K562 (cell line): Measurements from ENCODE around the gene TM4SF4. TPM values are rescaled to one million over a fixed set of nuclear protein-coding genes. Genes with fewer than 3 reads are reported as not detected.

Experiments used
- ATAC-seq: fragments of 200-7000 bp; cut with Tn5 transposase; 3 replicates; pipeline ENCODE4 v1.9.1; 2020; ENCODE audit warnings: moderate library complexity
- BruUV-seq: library from RNA; stranded (reverse); fragments of 400-500 nt; replicated peaks from 2 replicates; lab custom pipeline; 2021; lab: Mats Ljungman, UMichigan
- CTCF ChIA-PET: fragments of 300-600 bp; formaldehyde crosslinking; extraction: SDS; loops from one replicate; lab custom pipeline; 2021; ENCODE audit warnings: low intra/inter-chr PET ratio; lab: Yijun Ruan, JAX
- POLR2A ChIA-PET: fragments of 300-600, 350-650 bp; sonication (Branson Sonifier 250); formaldehyde crosslinking; extraction: SDS; loops from one replicate; lab custom pipeline; 2021; ENCODE audit warnings: antibody characterized with exemption, inconsistent platforms; lab: Yijun Ruan, JAX
- DNase-seq, 4 experiments: peaks; one replicate each; pipeline versions ENCODE4 v3.0.0 to v3.0.0-alpha.2; 2011 to 2018; ENCODE audit warnings: low spot score in 3 of 4, mixed read lengths in 3 of 4; ENCODE audit errors: extremely low read depth in 1 of 4
- FAIRE-seq: peaks from 2 replicates; lab custom pipeline; 2011; peaks lifted over from hg19 to GRCh38; lab: Jason Lieb, UNC
- H2AFZ ChIP-seq: 2 replicates; pipeline ENCODE4 v1.6.0; 2011; ENCODE audit warnings: low read depth, low read length, control low read depth, inconsistent platforms
- H3K27ac ChIP-seq: fragments of 200-600 bp; 3 replicates; pipeline ENCODE4 v1.8.0; 2011; ENCODE audit warnings: low read depth, mild to moderate bottlenecking, control low read depth, inconsistent platforms, low read length, moderate library complexity, mixed read lengths; ENCODE audit errors: extremely low read depth
- H3K27me3 ChIP-seq, 2 experiments: fragments of 300-600 bp in 1 of 2; 2 replicates in 1 of 2; 3 replicates in 1 of 2; pipeline versions ENCODE4 v1.6.0 to v1.8.0; 2011; ENCODE audit warnings: inconsistent platforms in 2 of 2, low read length in 2 of 2, mild to moderate bottlenecking in 1 of 2, mixed read lengths in 1 of 2, moderate library complexity in 1 of 2; ENCODE audit not compliant: control insufficient read depth in 2 of 2, insufficient read depth in 2 of 2
- H3K36me3 ChIP-seq: fragments of 300-600 bp; 3 replicates; pipeline ENCODE4 v1.8.0; 2011; ENCODE audit warnings: mild to moderate bottlenecking, low read length, inconsistent platforms; ENCODE audit not compliant: control insufficient read depth, insufficient read depth
- H3K4me1 ChIP-seq, 2 experiments: fragments of 200-600 bp in 1 of 2; replicated peaks in 1 of 2; 2 replicates in 1 of 2; 3 replicates in 1 of 2; pipeline versions ENCODE4 v1.5.1 to v1.8.0; 2011; ENCODE audit warnings: inconsistent platforms in 2 of 2, low read length in 2 of 2, mild to moderate bottlenecking in 1 of 2, mixed read lengths in 1 of 2, moderate library complexity in 1 of 2; ENCODE audit not compliant: control insufficient read depth in 2 of 2, insufficient read depth in 2 of 2
- H3K4me2 ChIP-seq: 2 replicates; pipeline ENCODE4 v1.6.1; 2011; ENCODE audit warnings: low read length, control low read depth, inconsistent platforms, mixed read lengths; ENCODE audit not compliant: insufficient read depth
- H3K4me3 ChIP-seq: fragments of 200-600 bp; sonication (generic), shearing (Covaris generic); 2 replicates; pipeline ENCODE4 v1.5.1; 2016; ENCODE audit warnings: control low read depth, inconsistent platforms
- H3K79me2 ChIP-seq: fragments of 200-600 bp; 3 replicates; pipeline ENCODE4 v1.8.0; 2011; ENCODE audit warnings: low read length, inconsistent platforms; ENCODE audit not compliant: control insufficient read depth, insufficient read depth
- H3K9ac ChIP-seq, 2 experiments: 2 replicates each; pipeline versions ENCODE4 v1.6.0 to v1.6.1; 2011; ENCODE audit warnings: low read depth in 2 of 2, low read length in 2 of 2, control low read depth in 1 of 2, inconsistent platforms in 1 of 2, mild to moderate bottlenecking in 1 of 2, mixed read lengths in 1 of 2; ENCODE audit not compliant: insufficient read depth in 1 of 2
- H3K9me1 ChIP-seq: one replicate; pipeline ENCODE4 v1.6.0; 2011; ENCODE audit warnings: inconsistent platforms, mild to moderate bottlenecking, low read length, moderate library complexity; ENCODE audit not compliant: control insufficient read depth, insufficient read depth
- H3K9me3 ChIP-seq: replicated peaks from 2 replicates; pipeline ENCODE4 v1.5.1; 2011; ENCODE audit warnings: low read depth, low read length, inconsistent platforms; ENCODE audit not compliant: control insufficient read depth, insufficient read depth
- H4K20me1 ChIP-seq: replicated peaks from 2 replicates; pipeline ENCODE4 v1.6.1; 2011; ENCODE audit warnings: low read length, inconsistent platforms, mixed read lengths; ENCODE audit not compliant: control insufficient read depth, insufficient read depth
- CEBPB ChIP-seq: fragments of 450-650 bp; IDR thresholded peaks from 2 replicates; pipeline ENCODE4 v1.6.1; 2016; ENCODE audit warnings: missing genetic modification characterization, missing compliant biosample characterization
- CHCHD3 ChIP-seq: fragments of 250-450 bp; sonication (Bioruptor Pico); IDR thresholded peaks from 2 replicates; pipeline ENCODE4 v2.1.2; 2022; ENCODE audit warnings: mild to moderate bottlenecking
- DMBX1 ChIP-seq: fragments of 250-450 bp; sonication (Bioruptor Pico); IDR thresholded peaks from 2 replicates; pipeline ENCODE4 v1.8.0; 2022; ENCODE audit warnings: inconsistent platforms, mild to moderate bottlenecking, moderate library complexity, borderline replicate concordance
- GABPB2 ChIP-seq: fragments of 250-450 bp; sonication (Bioruptor Pico); conservative IDR thresholded peaks from 2 replicates; pipeline ENCODE4 v1.5.1; 2021; ENCODE audit warnings: mild to moderate bottlenecking
- MYBL2 ChIP-seq, 2 experiments: fragments of 450-650 bp in 1 of 2; sonication (generic) in 1 of 2; formaldehyde crosslinking in 1 of 2; IDR thresholded peaks; 2 replicates each; pipeline versions ENCODE4 v1.6.1 to v1.8.1; 2017 to 2022; ENCODE audit warnings: borderline replicate concordance in 1 of 2, inconsistent platforms in 1 of 2, low read depth in 1 of 2, mild to moderate bottlenecking in 1 of 2, missing genetic modification reagents in 1 of 2, moderate library complexity in 1 of 2
- NFE2 ChIP-seq: IDR thresholded peaks from 2 replicates; pipeline ENCODE4 v1.6.1; 2014; ENCODE audit warnings: antibody characterized with exemption, low read depth
- PRMT5 ChIP-seq: sonication (generic); formaldehyde crosslinking; IDR thresholded peaks from 2 replicates; pipeline ENCODE4 v1.5.0; 2020; ENCODE audit warnings: missing genetic modification reagents
- RCOR1 ChIP-seq, 2 experiments: IDR thresholded peaks; 2 replicates each; pipeline ENCODE4 v1.6.1; 2012; ENCODE audit warnings: low read depth in 2 of 2, low read length in 2 of 2, borderline replicate concordance in 1 of 2, improper control_type of control experiment in 1 of 2
- SP2 ChIP-seq: IDR thresholded peaks from 2 replicates; pipeline ENCODE4 v1.6.1; 2011; ENCODE audit warnings: mild to moderate bottlenecking, low read depth, low read length, moderate library complexity; ENCODE audit not compliant: poor library complexity, severe bottlenecking; ENCODE audit errors: extremely low read depth
- STAG1 ChIP-seq: sonication (generic); formaldehyde crosslinking; IDR thresholded peaks from 2 replicates; pipeline ENCODE4 v1.5.0; 2020; ENCODE audit warnings: missing genetic modification reagents, borderline replicate concordance
- TRIM28 ChIP-seq: fragments of 450-650 bp; IDR thresholded peaks from 2 replicates; pipeline ENCODE4 v1.6.1; 2017
- USF2 ChIP-seq: sonication (generic); formaldehyde crosslinking; IDR thresholded peaks from 2 replicates; pipeline ENCODE4 v1.5.0; 2020; ENCODE audit warnings: missing genetic modification reagents
- ZNF217 ChIP-seq: sonication (generic); formaldehyde crosslinking; IDR thresholded peaks from 2 replicates; pipeline ENCODE4 v1.8.0; 2022; ENCODE audit warnings: mild to moderate bottlenecking, missing genetic modification reagents
- ZNF436 ChIP-seq: fragments of 250-450, 450-650 bp; sonication (Bioruptor Pico); formaldehyde crosslinking; IDR thresholded peaks from 2 replicates; pipeline ENCODE4 v1.7.0; 2020; ENCODE audit warnings: mild to moderate bottlenecking
- ZNF444 ChIP-seq: fragments of 250-450 bp; sonication (Bioruptor Pico); IDR thresholded peaks from 2 replicates; pipeline ENCODE4 v1.4.0; 2020; ENCODE audit warnings: mild to moderate bottlenecking, moderate library complexity
- ZNF511 ChIP-seq: sonication (generic); formaldehyde crosslinking; IDR thresholded peaks from 2 replicates; pipeline ENCODE4 v1.8.0; 2022; ENCODE audit warnings: mild to moderate bottlenecking, missing genetic modification reagents
- ZNF707 ChIP-seq: fragments of 250-450 bp; sonication (Bioruptor Pico); conservative IDR thresholded peaks from 2 replicates; pipeline ENCODE4 v1.8.0; 2022; ENCODE audit warnings: inconsistent platforms, mild to moderate bottlenecking, moderate library complexity
- in situ Hi-C: fragments of 300-500 bp; cut with MboI; formaldehyde crosslinking; loops from 4 replicates; pipeline ENCODE4 v1.15.0; 2018; ENCODE audit warnings: inconsistent platforms, mixed read lengths
- intact Hi-C: fragments of 100-400 bp; cut with micrococcal nuclease; formaldehyde crosslinking; loops from 2 replicates; pipeline ENCODE4 v1.14.2; 2022
- polyA plus RNA-seq, 8 experiments: library from polyadenylated mRNA; depleted of rRNA in 4 of 8; stranded (reverse) in 5 of 8; unstranded in 3 of 8; fragments of >200 nt; fragmentation: Nextera tagmentation in 2 of 8; fragmentation: Illumina TruSeq in 1 of 8; extraction: Ambion mirVana in 2 of 8; extraction: Trizol in 1 of 8; gene quantifications; 2 replicates each; pipeline versions ENCODE4 v1.2.1 to v1.2.3, GENCODE V29; 2011 to 2014; ENCODE audit warnings: inconsistent platforms in 1 of 8, missing spikeins in 1 of 8
- total RNA-seq, 7 experiments: library from RNA; depleted of rRNA in 6 of 7; stranded (reverse); fragments of >200 nt in 6 of 7; fragmentation: Illumina TruSeq in 2 of 7; extraction: Trizol in 2 of 7; gene quantifications; 2 replicates each; pipeline versions ENCODE4 v1.2.1 to v1.2.3, GENCODE V29; 2011 to 2021; ENCODE audit warnings: low replicate concordance in 1 of 7
- TF ChIP-seq, protein P1 (sequence below): fragments of 450-650 bp; IDR thresholded peaks from 2 replicates; pipeline ENCODE4 v1.7.1; 2018; ENCODE audit warnings: mild to moderate bottlenecking, low read depth; ENCODE audit not compliant: partially characterized antibody

Gene TM4SF4
- total and polyA plus RNA-seq, 9 of the 15 experiments (the other 6 are each of a cell fraction or from before 2014, with no cell fraction given), result 0.31 TPM; not detected in 8

DNA sequence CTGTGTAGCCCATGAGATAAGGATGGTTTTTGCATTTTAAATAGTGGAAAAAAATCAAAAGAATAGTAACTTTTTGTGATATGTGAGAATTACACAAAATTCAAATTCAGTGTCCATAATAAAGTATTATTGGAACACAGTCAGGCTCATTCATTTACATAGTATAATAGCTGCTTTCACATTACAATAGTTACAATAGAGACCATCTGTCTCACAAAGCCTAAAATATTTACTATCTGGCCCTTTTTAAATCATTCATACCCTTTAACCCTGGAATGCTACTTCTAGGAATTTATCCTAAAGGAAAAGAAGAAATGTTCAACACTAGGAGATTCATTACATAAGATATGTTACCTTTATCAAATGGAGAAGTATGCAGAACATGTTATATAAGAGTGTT is 35.5 kb upstream of the TM4SF4 start:
- no peak overlapping the region for H3K4me3 ChIP-seq
- no peak for TF ChIP-seq STAG1
- TF ChIP-seq ZNF707 (CRISPR knock-in tag), result no peak
- TF ChIP-seq USF2 (CRISPR knock-in tag), result no peak
- no peak for TF ChIP-seq ZNF511 (CRISPR knock-in tag)
- TF ChIP-seq GABPB2, result no peak
- TF ChIP-seq ZNF217 (CRISPR knock-in tag), result no peak
- TF ChIP-seq CHCHD3 (CRISPR knock-in tag), result no peak
- TF ChIP-seq TRIM28, result no peak
- TF ChIP-seq ZNF444 (CRISPR knock-in tag), result no peak
- TF ChIP-seq, protein P1, sequence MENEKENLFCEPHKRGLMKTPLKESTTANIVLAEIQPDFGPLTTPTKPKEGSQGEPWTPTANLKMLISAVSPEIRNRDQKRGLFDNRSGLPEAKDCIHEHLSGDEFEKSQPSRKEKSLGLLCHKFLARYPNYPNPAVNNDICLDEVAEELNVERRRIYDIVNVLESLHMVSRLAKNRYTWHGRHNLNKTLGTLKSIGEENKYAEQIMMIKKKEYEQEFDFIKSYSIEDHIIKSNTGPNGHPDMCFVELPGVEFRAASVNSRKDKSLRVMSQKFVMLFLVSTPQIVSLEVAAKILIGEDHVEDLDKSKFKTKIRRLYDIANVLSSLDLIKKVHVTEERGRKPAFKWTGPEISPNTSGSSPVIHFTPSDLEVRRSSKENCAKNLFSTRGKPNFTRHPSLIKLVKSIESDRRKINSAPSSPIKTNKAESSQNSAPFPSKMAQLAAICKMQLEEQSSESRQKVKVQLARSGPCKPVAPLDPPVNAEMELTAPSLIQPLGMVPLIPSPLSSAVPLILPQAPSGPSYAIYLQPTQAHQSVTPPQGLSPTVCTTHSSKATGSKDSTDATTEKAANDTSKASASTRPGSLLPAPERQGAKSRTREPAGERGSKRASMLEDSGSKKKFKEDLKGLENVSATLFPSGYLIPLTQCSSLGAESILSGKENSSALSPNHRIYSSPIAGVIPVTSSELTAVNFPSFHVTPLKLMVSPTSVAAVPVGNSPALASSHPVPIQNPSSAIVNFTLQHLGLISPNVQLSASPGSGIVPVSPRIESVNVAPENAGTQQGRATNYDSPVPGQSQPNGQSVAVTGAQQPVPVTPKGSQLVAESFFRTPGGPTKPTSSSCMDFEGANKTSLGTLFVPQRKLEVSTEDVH, result no peak
- no peak for TF ChIP-seq CEBPB (tag)
- TF ChIP-seq ZNF436 (CRISPR knock-in tag), result no peak
- TF ChIP-seq MYBL2 (IDR thresholded peaks at IDR 0.05; ENCODE audit: low read depth), result no peak
- TF ChIP-seq MYBL2 (CRISPR knock-in tag; IDR thresholded peaks at IDR 0.05; ENCODE audit: borderline replicate concordance), result no peak
- TF ChIP-seq PRMT5 (CRISPR knock-in tag), result no peak
- TF ChIP-seq RCOR1 (IDR thresholded peaks at IDR 0.05; ENCODE audit: borderline replicate concordance in 1 of 2, low read depth in 2 of 2, low read length in 2 of 2), result no peak
- TF ChIP-seq DMBX1 (CRISPR knock-in tag), result no peak
- TF ChIP-seq SP2, result no peak
- TF ChIP-seq NFE2, result no peak
- no peak overlapping the region for H3K27ac ChIP-seq
- no peaks in the 10 kb centered on the region for H3K36me3 ChIP-seq
- H3K9me1 ChIP-seq, result no peaks in the 10 kb centered on the region
- H3K4me2 ChIP-seq, result no peak overlapping the region
- no peak for ATAC-seq
- BruUV-seq, result no TSS peak
- ChIA-PET POLR2A (no interaction called here), CTCF (interaction anchor here (0.6 kb wide), 1 partner anchor 50 kb away, joined by 3 read pairs; no protein-coding TSS in a partner anchor)
- no peak for DNase-seq
- H3K9me3 ChIP-seq, result no peaks in the 10 kb centered on the region
- peaks cover 0 to under 1% of the 10 kb centered on the region in 2 experiments; a peak in 1 of 5 replicates for H3K27me3 ChIP-seq
- H3K9ac ChIP-seq, result no peak overlapping the region
- in situ Hi-C loops, result no loop called here
- H4K20me1 ChIP-seq, result no peaks in the 10 kb centered on the region
- no peak overlapping the region for H2AFZ ChIP-seq
- intact Hi-C loops, result no loop called here
- FAIRE-seq, result no peak
- no peaks in the 10 kb centered on the region for H3K4me1 ChIP-seq
- H3K79me2 ChIP-seq, result no peaks in the 10 kb centered on the region
